Activated B cell treated with CpG ODN at 0.5 μM for 24 hours (primary cell): ENCODE measurements around the gene ROR2. TPM values are rescaled to one million over a fixed set of nuclear protein-coding genes. Genes with fewer than 3 reads are reported as not detected.

ENCODE experiments used
- ATAC-seq: fragments of 200-7000 bp; cut with Tn5 transposase; one replicate; pipeline ENCODE4 v1.10.0; 2021; ENCODE audit warnings: low read depth, mild to moderate bottlenecking, moderate library complexity
- CTCF ChIA-PET: fragments of 350-600 bp; sonication (Branson Sonifier 250); formaldehyde crosslinking; loops from one replicate; lab custom pipeline; 2021; ENCODE audit warnings: antibody characterized with exemption; lab: Charles Lee
- POLR2A ChIA-PET: fragments of 350-600 bp; sonication (Branson Sonifier 250); formaldehyde crosslinking; loops from one replicate; lab custom pipeline; 2021; ENCODE audit warnings: antibody characterized with exemption; lab: Charles Lee
- DNase-seq: peaks from one replicate; pipeline ENCODE4 v3.0.0; 2022
- H3K27ac Mint-ChIP-seq: one replicate; pipeline ENCODE4 v1.8.0; 2020; ENCODE audit warnings: mixed read lengths
- H3K27me3 Mint-ChIP-seq: one replicate; pipeline ENCODE4 v1.8.0; 2021; ENCODE audit warnings: mixed read lengths
- H3K36me3 Mint-ChIP-seq: one replicate; pipeline ENCODE4 v1.8.0; 2021; ENCODE audit warnings: low read depth, mixed read lengths
- H3K4me1 Mint-ChIP-seq: one replicate; pipeline ENCODE4 v1.8.0; 2021; ENCODE audit warnings: mixed read lengths
- H3K4me3 Mint-ChIP-seq: one replicate; pipeline ENCODE4 v1.8.0; 2020; ENCODE audit warnings: mild to moderate bottlenecking, mixed read lengths
- H3K9me3 Mint-ChIP-seq: one replicate; pipeline ENCODE4 v1.8.0; 2020; ENCODE audit warnings: mixed read lengths
- CTCF ChIP-seq: fragments of 200-600 bp; IDR thresholded peaks from one replicate; pipeline ENCODE4 v1.8.0; 2022; ENCODE audit warnings: antibody characterized with exemption, mild to moderate bottlenecking
- intact Hi-C: fragments of 100-400 bp; cut with micrococcal nuclease; formaldehyde crosslinking; loops from one replicate; pipeline ENCODE4 v1.15.1; 2024
- total RNA-seq: library from RNA; stranded (reverse); gene quantifications from 2 replicates; pipeline ENCODE4 v1.2.3, GENCODE V29; 2022

ROR2 gene
- total RNA-seq, 1 donor from 2014 or later, result not detected

GRCh38 chr9:91845879-91846278 is 104.1 kb downstream of the ROR2 start:
- CTCF ChIA-PET, result no interaction called here
- Mint-ChIP-seq H3K36me3 (no peaks in the 10 kb centered on the region), H3K27me3 (peaks cover 17% of the 10 kb centered on the region), H3K4me1 (peaks cover 14% of the 10 kb centered on the region), H3K9me3 (no peaks in the 10 kb centered on the region), H3K4me3 (no peak overlapping the region), H3K27ac (no peak overlapping the region)
- POLR2A ChIA-PET, result no interaction called here
- intact Hi-C loops, result no loop called here
- TF ChIP-seq CTCF, result no peak
- DNase-seq (no peak), ATAC-seq (no peak)

GRCh38 chr9:91844701-91845291 is 105.2 kb downstream of the ROR2 start:
- peaks cover 20% of the 10 kb centered on the region for H3K4me1 Mint-ChIP-seq
- DNase-seq, result no peak
- CTCF ChIA-PET, result no interaction called here
- no peaks in the 10 kb centered on the region for H3K36me3 Mint-ChIP-seq
- intact Hi-C loops, result no loop called here
- TF ChIP-seq CTCF, result no peak
- H3K27me3 Mint-ChIP-seq, result peaks cover 22% of the 10 kb centered on the region
- H3K27ac Mint-ChIP-seq, result no peak overlapping the region
- no peak for ATAC-seq
- no peaks in the 10 kb centered on the region for H3K9me3 Mint-ChIP-seq
- POLR2A ChIA-PET, result no interaction called here
- H3K4me3 Mint-ChIP-seq, result no peak overlapping the region

- ChIA-PET POLR2A (no interaction called here), CTCF (no interaction called here)
- ATAC-seq (no peak), DNase-seq (no peak)
- intact Hi-C loops, result no loop called here
- Mint-ChIP-seq H3K9me3 (no peaks in the 10 kb centered on the region), H3K27me3 (peaks cover 26% of the 10 kb centered on the region), H3K36me3 (no peaks in the 10 kb centered on the region), H3K4me1 (peaks cover 26% of the 10 kb centered on the region), H3K27ac (no peak overlapping the region), H3K4me3 (no peak overlapping the region)
- no peak for TF ChIP-seq CTCF
These were observed 105.8 kb downstream of the ROR2 start for GRCh38 chr9:91844190-91844589.

- no peak for TF ChIP-seq CTCF
- Mint-ChIP-seq H3K4me3 (no peak overlapping the region), H3K27ac (no peak overlapping the region), H3K27me3 (peaks cover 26% of the 10 kb centered on the region), H3K4me1 (peaks cover 26% of the 10 kb centered on the region), H3K9me3 (no peaks in the 10 kb centered on the region), H3K36me3 (no peaks in the 10 kb centered on the region)
- ATAC-seq, result no peak
- ChIA-PET CTCF (no interaction called here), POLR2A (no interaction called here)
- no peak for DNase-seq
- intact Hi-C loops, result no loop called here
These were observed 106.3 kb downstream of the ROR2 start for GRCh38 chr9:91843623-91844148.

- Mint-ChIP-seq H3K27me3 (peaks cover 26% of the 10 kb centered on the region), H3K36me3 (no peaks in the 10 kb centered on the region), H3K4me3 (no peak overlapping the region), H3K4me1 (peaks cover 27% of the 10 kb centered on the region), H3K9me3 (no peaks in the 10 kb centered on the region), H3K27ac (no peak overlapping the region)
- no peak for DNase-seq
- no peak for TF ChIP-seq CTCF
- ChIA-PET CTCF (no interaction called here), POLR2A (no interaction called here)
- no peak for ATAC-seq
- intact Hi-C loops, result no loop called here
These were observed 106.9 kb downstream of the ROR2 start for GRCh38 chr9:91843093-91843492.
